PC-9 (cell line): ENCODE results near the gene GLTP.

ENCODE experiments used
- EZH2 ChIP-seq: fragments of 200-600 bp; sonication (generic); IDR thresholded peaks from 2 replicates; pipeline ENCODE4 v1.8.0; 2017; ENCODE audit warnings: antibody characterized with exemption, low read depth
- TF ChIP-seq, protein P1 (sequence below): fragments of 200-600 bp; sonication (generic); conservative IDR thresholded peaks from 2 replicates; pipeline ENCODE4 v1.6.1; 2017; ENCODE audit warnings: mixed run types, antibody characterized with exemption, mild to moderate bottlenecking, moderate library complexity

DNA sequence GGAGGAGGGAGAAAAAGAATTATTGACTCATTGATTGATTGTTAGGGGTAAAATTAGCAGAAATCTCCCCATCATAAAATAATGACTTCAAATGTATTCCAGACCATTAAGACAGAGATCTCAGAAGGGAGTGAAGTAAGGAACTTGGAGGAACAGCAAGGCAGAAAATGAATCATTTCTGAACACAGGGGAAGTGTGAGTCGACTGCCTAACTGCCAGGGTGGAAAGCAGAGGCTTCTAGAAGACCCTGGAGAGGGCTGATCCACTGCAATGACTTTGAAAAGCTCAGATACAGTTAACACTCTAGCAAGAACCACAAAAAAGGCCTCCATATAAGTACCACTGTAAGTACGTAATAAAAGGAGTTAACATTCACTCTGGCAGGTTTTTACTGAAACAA, 9.7 kb downstream of the GLTP start:
- TF ChIP-seq, protein P1, sequence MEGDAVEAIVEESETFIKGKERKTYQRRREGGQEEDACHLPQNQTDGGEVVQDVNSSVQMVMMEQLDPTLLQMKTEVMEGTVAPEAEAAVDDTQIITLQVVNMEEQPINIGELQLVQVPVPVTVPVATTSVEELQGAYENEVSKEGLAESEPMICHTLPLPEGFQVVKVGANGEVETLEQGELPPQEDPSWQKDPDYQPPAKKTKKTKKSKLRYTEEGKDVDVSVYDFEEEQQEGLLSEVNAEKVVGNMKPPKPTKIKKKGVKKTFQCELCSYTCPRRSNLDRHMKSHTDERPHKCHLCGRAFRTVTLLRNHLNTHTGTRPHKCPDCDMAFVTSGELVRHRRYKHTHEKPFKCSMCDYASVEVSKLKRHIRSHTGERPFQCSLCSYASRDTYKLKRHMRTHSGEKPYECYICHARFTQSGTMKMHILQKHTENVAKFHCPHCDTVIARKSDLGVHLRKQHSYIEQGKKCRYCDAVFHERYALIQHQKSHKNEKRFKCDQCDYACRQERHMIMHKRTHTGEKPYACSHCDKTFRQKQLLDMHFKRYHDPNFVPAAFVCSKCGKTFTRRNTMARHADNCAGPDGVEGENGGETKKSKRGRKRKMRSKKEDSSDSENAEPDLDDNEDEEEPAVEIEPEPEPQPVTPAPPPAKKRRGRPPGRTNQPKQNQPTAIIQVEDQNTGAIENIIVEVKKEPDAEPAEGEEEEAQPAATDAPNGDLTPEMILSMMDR, result no peak
- TF ChIP-seq EZH2, result no peak
